HFF-Myc (cell line): Measurements from ENCODE around the gene DLG3.

Source experiments
- DNase-seq: peaks from one replicate; pipeline ENCODE4 v3.0.0-alpha.2; 2011; ENCODE audit warnings: low read depth; ENCODE audit errors: extremely low read depth
- H3K4me3 ChIP-seq: replicated peaks from 2 replicates; pipeline ENCODE4 v1.5.1; 2011; ENCODE audit warnings: low read depth, mild to moderate bottlenecking, control low read depth, low read length
- CTCF ChIP-seq: IDR thresholded peaks from 2 replicates; pipeline ENCODE4 v1.5.1; 2012; ENCODE audit warnings: mild to moderate bottlenecking, low read depth, low read length, control low read depth; ENCODE audit errors: missing control alignments

Gene DLG3

GRCh38 chrX:70455366-70456202, 10.9 kb downstream of the DLG3 start:
- H3K4me3 ChIP-seq, result peak overlapping the region; percentile 48
- DNase-seq, result no peak

GRCh38 chrX:70456256-70456655, 11.6 kb downstream of the DLG3 start:
- H3K4me3 ChIP-seq, result peak overlapping the region; percentile 48
- no peak for TF ChIP-seq CTCF

More at GRCh38 chrX:70455366-70456202, 10.9 kb downstream of the DLG3 start:
- no peak for TF ChIP-seq CTCF

GRCh38 chrX:70461026-70461425, 16.4 kb downstream of the DLG3 start:
- DNase-seq, result no peak
- H3K4me3 ChIP-seq, result no peak overlapping the region
- no peak for TF ChIP-seq CTCF

More at GRCh38 chrX:70456256-70456655, 11.6 kb downstream of the DLG3 start:
- no peak for DNase-seq

- no peak for DNase-seq
- no peak for TF ChIP-seq CTCF
- no peak overlapping the region for H3K4me3 ChIP-seq
Measured at GRCh38 chrX:70464051-70464450, 19.4 kb downstream of the DLG3 start.

- no peak for TF ChIP-seq CTCF
- DNase-seq, result no peak
- H3K4me3 ChIP-seq, result no peak overlapping the region
Measured at GRCh38 chrX:70466968-70467367, 22.3 kb downstream of the DLG3 start.

- no peak for DNase-seq
- no peak for TF ChIP-seq CTCF
- no peak overlapping the region for H3K4me3 ChIP-seq
Measured at GRCh38 chrX:70468709-70469108, 24.1 kb downstream of the DLG3 start.

- TF ChIP-seq CTCF, result no peak
- no peak for DNase-seq
Measured at GRCh38 chrX:70470850-70471289, 26.2 kb downstream of the DLG3 start.

More at GRCh38 chrX:70470850-70471289, 26.2 kb downstream of the DLG3 start:
- no peak overlapping the region for H3K4me3 ChIP-seq
